Ascending aorta (tissue), 2 donors: ENCODE data around the gene SLC12A8. TPM values are rescaled to one million over a fixed set of nuclear protein-coding genes. Genes with fewer than 3 reads are reported as not detected.
A peak's percentile ranks its signal among the peaks of the same experiment; 100 is the strongest.

Source experiments
- DNase-seq, 2 donors: peaks; one replicate each; pipeline ENCODE4 v3.0.0-alpha.2; 2019; ENCODE audit warnings: low spot score in 2 of 2
- H3K27ac ChIP-seq, 2 donors: fragments of 200-600 bp; sonication (generic); one replicate each; pipeline ENCODE4 v1.5.1; 2016 to 2017; ENCODE audit warnings: mild to moderate bottlenecking in 1 of 2
- H3K27me3 ChIP-seq: fragments of 200-600 bp; sonication (generic); one replicate; pipeline ENCODE4 v1.5.1; 2017
- H3K36me3 ChIP-seq, 2 donors: fragments of 200-600 bp; sonication (generic); one replicate each; pipeline ENCODE4 v1.5.1; 2016
- H3K4me1 ChIP-seq, 2 donors: fragments of 200-600 bp; sonication (generic); one replicate each; pipeline ENCODE4 v1.5.1; 2016 to 2017; ENCODE audit warnings: mild to moderate bottlenecking in 1 of 2
- H3K4me3 ChIP-seq, 2 donors: fragments of 200-600 bp; sonication (generic); one replicate each; pipeline ENCODE4 v1.5.1; 2016 to 2017; ENCODE audit warnings: mild to moderate bottlenecking in 1 of 2
- H3K9me3 ChIP-seq, 2 donors: fragments of 200-600 bp; sonication (generic); one replicate each; pipeline ENCODE4 v1.5.1; 2016
- CTCF ChIP-seq, 3 experiments: fragments of 200-600 bp in 2 of 3; fragments of 450-650 bp in 1 of 3; sonication (generic) in 2 of 3; IDR thresholded peaks; one replicate each; pipeline ENCODE4 v1.5.1; 2016 to 2019; ENCODE audit warnings: antibody characterized with exemption in 3 of 3, mild to moderate bottlenecking in 1 of 3, moderate library complexity in 1 of 3
- intact Hi-C: fragments of 100-400 bp; cut with DNase I; formaldehyde crosslinking; loops from one replicate; pipeline ENCODE4 v1.15.1; 2023
- total RNA-seq: library from RNA; depleted of rRNA; stranded (reverse); fragments of >200 nt; gene quantifications from one replicate; pipeline ENCODE4 v1.1.0, GENCODE V29; 2016

Gene SLC12A8
- total RNA-seq, 1 donor from 2014 or later: not detected

DNA sequence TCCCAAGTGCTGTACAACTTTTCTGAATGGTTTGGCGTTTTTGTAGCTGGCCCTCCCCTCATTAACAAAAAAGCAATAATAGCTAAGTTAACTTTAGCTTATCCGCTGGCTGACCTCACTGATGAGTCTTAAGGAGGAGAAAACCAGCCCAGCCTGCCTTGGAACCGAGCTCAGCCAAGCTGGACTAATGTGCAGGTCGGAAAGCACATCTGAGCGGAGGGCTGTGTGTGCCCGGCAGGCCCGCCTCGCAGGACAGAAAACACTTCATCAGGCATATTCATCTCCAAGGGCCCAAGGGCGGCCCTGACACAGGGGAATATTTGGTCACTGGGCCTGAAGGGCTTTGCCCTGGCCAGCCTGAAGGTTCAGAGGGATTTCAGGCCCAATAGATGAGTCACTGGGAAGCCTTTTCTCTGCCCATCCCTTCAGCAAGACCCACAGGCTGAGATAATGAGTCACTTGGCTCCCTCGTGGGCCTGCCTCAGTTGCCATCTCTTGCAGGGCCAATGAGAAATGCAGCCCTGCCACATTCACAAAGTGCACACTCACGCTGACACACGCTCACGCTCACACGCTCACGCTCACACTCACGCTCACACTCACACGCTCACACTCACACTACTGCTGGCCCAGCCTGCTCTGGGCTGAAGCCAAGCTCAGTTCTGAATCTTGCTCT is 75.1 kb downstream of the SLC12A8 start:
- intact Hi-C loops: no loop called here
- DNase-seq: peak in 1 of 2 donors; percentile 70

GRCh38 chr3:125136966-125137357 is 75.6 kb downstream of the SLC12A8 start:
- Histone ChIP-seq H3K27me3 (no peaks in the 10 kb centered on the region), H3K27ac (peak overlapping the region in 1 of 2 donors; percentile 53), H3K4me1 (peaks cover 9 to 18% of the 10 kb centered on the region in 2 donors), H3K9me3 (no peaks in the 10 kb centered on the region), H3K4me3 (no peak overlapping the region), H3K36me3 (no peaks in the 10 kb centered on the region)
- peak in 1 of 2 donors; percentile 53 for DNase-seq
- intact Hi-C loops: no loop called here
- TF ChIP-seq CTCF (IDR thresholded peaks at IDR 0.05): no peak

More for the DNA sequence above, 75.1 kb downstream of the SLC12A8 start:
- Histone ChIP-seq H3K4me1 (peaks cover 9 to 23% of the 10 kb centered on the region in 2 donors), H3K36me3 (no peaks in the 10 kb centered on the region), H3K27ac (peak overlapping the region in 1 of 2 donors; percentile 53), H3K4me3 (no peak overlapping the region), H3K27me3 (no peaks in the 10 kb centered on the region), H3K9me3 (no peaks in the 10 kb centered on the region)
- TF ChIP-seq CTCF (IDR thresholded peaks at IDR 0.05): no peak

DNA sequence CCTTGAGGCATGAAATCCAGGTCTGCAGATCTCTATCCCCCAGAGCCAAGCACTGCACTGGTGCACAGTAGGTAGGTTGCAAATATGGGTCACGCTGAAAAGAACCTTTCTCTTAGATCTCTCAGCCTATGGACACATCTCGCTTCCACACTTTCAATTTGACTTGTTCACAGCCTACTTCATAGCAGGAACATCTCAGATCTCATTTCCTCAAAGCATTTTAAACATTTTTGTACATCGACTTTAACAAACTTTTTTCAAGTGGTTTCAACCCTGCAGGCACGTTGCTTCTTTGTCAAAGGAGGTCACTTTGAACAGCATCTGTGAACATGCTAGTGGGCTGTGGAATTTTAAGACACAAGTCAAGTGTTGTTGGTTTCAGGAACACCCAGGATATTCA is 76.0 kb downstream of the SLC12A8 start:
- Histone ChIP-seq H3K27ac (peak overlapping the region in 1 of 2 donors; percentile 53), H3K4me3 (no peak overlapping the region), H3K9me3 (no peaks in the 10 kb centered on the region), H3K36me3 (no peaks in the 10 kb centered on the region), H3K4me1 (peaks cover 9 to 17% of the 10 kb centered on the region in 2 donors), H3K27me3 (no peaks in the 10 kb centered on the region)
- DNase-seq: no peak
- intact Hi-C loops: no loop called here
- TF ChIP-seq CTCF (IDR thresholded peaks at IDR 0.05): no peak

DNA sequence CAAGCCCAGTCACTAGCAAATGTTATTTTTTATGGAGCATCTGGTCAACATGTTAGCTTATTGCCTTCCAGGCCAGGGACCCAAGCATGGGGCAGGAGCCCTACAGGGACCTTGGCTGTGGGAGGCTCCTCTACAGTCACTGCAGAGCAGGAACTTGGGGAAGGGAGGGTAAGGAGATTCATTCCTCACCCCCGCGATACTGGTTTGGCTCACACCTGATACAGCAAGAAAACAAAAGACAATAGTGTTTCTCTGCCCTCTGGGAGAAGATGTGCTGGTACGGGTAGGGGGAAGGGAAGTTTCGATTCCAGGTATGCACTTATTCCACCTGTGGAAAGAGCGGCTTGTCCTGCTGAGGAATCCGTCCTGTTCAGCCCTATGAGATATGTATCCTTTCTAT is 77.6 kb downstream of the SLC12A8 start:
- no peaks in the 10 kb centered on the region for H3K36me3 ChIP-seq
- DNase-seq: no peak
- intact Hi-C loops: no loop called here
- no peaks in the 10 kb centered on the region for H3K27me3 ChIP-seq
- no peak overlapping the region for H3K4me3 ChIP-seq
- no peak for TF ChIP-seq CTCF (IDR thresholded peaks at IDR 0.05)
- no peaks in the 10 kb centered on the region for H3K9me3 ChIP-seq
- no peak overlapping the region for H3K27ac ChIP-seq
- peaks cover 0 to 4% of the 10 kb centered on the region in 2 donors for H3K4me1 ChIP-seq

GRCh38 chr3:125132815-125133214 is 79.7 kb downstream of the SLC12A8 start:
- no peak for TF ChIP-seq CTCF (IDR thresholded peaks at IDR 0.05)
- Histone ChIP-seq H3K27me3 (no peaks in the 10 kb centered on the region), H3K4me3 (no peak overlapping the region), H3K4me1 (peaks cover 0 to 16% of the 10 kb centered on the region in 2 donors), H3K27ac (no peak overlapping the region), H3K36me3 (no peaks in the 10 kb centered on the region), H3K9me3 (no peaks in the 10 kb centered on the region)
- intact Hi-C loops: no loop called here
- no peak for DNase-seq
